ENCODE results near the gene RAB37. TPM values are rescaled to one million over a fixed set of nuclear protein-coding genes. Genes with fewer than 3 reads are reported as not detected.

Gene RAB37
- total RNA-seq, 1 donor: 0.09 TPM

DNA sequence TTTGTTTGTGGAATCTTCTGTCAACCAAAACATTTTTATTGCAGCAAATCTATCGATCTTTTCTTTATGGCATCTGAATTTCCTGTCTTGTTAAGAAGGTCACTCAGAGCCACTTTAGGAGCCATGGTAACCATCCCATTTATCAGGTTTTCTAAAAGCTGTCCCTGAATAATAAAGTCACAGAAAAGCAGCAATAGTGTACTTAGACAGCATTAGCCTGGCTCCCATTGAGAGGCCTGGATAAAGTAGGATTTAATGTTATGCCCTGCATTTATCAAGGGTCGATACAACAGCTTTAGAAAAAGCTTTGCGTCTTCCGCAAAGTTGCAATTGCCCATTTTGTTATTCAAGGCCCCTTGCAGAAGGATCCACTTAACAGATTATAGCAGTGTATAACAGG, 14.3 kb upstream of the RAB37 start:
- TF ChIP-seq, protein P1, sequence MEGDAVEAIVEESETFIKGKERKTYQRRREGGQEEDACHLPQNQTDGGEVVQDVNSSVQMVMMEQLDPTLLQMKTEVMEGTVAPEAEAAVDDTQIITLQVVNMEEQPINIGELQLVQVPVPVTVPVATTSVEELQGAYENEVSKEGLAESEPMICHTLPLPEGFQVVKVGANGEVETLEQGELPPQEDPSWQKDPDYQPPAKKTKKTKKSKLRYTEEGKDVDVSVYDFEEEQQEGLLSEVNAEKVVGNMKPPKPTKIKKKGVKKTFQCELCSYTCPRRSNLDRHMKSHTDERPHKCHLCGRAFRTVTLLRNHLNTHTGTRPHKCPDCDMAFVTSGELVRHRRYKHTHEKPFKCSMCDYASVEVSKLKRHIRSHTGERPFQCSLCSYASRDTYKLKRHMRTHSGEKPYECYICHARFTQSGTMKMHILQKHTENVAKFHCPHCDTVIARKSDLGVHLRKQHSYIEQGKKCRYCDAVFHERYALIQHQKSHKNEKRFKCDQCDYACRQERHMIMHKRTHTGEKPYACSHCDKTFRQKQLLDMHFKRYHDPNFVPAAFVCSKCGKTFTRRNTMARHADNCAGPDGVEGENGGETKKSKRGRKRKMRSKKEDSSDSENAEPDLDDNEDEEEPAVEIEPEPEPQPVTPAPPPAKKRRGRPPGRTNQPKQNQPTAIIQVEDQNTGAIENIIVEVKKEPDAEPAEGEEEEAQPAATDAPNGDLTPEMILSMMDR (IDR thresholded peaks at IDR 0.05; ENCODE audit: insufficient read depth, low read length): no peak
- DNase-seq (ENCODE audit: low read depth): no peak
- H3K4me3 ChIP-seq (ENCODE audit: low read depth, low read length): no peak overlapping the region

DNA sequence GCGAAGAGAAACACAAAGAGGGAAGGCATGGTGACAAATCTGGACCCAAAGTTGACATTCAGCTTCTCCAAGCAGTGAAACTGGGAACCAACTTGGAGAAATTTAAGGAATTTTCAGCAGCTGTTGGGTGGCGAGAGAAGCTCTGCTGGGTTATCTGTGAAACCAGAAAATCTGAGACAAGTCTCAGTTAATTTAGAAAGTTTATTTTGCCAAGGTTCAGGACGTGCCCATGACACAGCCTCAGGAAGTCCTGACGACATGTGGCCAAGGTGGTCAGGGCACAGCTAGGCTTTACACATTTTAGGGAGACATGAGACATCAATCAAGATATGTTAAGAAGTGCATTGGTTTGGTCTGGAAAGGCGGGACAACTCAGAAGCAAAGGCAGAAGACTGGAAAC, 13.2 kb upstream of the RAB37 start:
- TF ChIP-seq, protein P1 (IDR thresholded peaks at IDR 0.05; ENCODE audit: insufficient read depth, low read length): no peak
- H3K4me3 ChIP-seq (ENCODE audit: low read depth, low read length): no peak overlapping the region
- DNase-seq (ENCODE audit: low read depth): no peak

DNA sequence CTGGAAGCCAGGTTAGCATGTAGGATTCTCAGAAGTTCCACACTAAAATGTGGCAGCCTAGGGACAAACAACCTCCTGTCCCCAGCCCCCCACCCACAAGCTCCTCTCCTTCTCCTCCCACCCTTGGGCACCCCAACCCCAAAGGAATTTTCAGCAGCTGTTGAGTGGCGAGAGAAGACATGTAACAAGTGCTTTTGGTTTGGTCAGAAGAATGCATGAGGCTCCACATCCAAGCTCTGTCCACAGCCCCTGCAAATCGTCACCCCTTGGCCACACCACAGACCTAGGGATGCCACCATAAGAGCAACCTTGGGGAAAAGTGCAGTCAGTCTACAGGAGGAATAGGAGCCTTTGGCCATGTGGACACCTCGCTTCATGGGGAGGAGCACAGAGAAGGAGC, 11.9 kb upstream of the RAB37 start:
- H3K4me3 ChIP-seq (ENCODE audit: low read depth, low read length): no peak overlapping the region
- TF ChIP-seq, protein P1 (IDR thresholded peaks at IDR 0.05; ENCODE audit: insufficient read depth, low read length): no peak
- DNase-seq (ENCODE audit: low read depth): no peak

DNA sequence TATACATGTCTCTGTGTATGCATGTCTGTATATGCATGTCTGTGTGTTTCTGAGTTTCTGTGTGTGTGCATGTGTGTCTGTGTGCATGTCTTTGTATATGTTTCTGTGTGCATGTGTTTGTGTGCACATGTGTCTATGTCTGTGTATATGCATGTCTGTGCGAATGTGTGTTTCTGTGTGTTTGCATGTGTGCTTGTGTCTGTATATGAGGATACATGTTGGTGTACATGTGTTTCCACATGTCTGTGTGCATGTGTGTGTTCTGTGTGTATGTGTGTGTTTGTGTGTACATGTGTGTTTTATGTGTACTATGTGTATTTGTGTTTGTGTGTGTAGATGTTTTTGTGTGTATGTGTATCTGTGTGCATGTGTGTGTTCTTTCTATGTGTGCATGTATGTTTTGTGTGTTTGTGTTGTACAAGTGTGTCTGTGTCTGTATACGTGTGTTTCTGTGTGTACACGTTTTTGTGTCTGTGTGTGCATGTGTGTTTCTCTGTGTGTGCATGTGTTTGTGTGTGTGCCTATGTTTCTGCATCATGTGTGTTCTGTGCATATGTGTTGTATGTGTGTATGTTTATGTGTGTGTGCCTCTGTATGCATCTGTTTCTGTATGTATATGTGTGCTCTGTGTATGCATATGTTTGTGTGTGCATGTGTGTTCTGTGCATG, 8.9 kb upstream of the RAB37 start:
- TF ChIP-seq, protein P1 (IDR thresholded peaks at IDR 0.05; ENCODE audit: insufficient read depth, low read length): no peak
- no peak overlapping the region for H3K4me3 ChIP-seq (ENCODE audit: low read depth, low read length)
- DNase-seq (ENCODE audit: low read depth): no peak

DNA sequence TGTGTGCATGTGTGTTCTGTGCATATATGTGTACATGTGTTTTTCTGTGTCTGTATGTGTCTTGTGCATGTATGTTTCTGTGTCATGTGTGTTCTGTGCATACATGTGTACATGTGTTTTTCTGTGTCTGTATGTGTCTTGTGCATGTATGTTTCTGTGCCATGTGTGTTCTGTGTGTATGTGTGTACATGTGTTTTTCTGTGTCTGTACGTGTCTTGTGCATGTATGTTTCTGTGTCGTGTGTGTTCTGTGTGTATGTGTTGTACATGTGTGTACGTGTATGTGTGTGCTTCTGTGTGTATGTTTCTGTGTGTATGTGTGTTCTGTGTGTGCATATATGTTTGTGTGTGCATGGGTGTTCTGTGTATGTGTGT, 8.4 kb upstream of the RAB37 start:
- no peak overlapping the region for H3K4me3 ChIP-seq (ENCODE audit: low read depth, low read length)
- DNase-seq (ENCODE audit: low read depth): no peak
- TF ChIP-seq, protein P1 (IDR thresholded peaks at IDR 0.05; ENCODE audit: insufficient read depth, low read length): no peak

DNA sequence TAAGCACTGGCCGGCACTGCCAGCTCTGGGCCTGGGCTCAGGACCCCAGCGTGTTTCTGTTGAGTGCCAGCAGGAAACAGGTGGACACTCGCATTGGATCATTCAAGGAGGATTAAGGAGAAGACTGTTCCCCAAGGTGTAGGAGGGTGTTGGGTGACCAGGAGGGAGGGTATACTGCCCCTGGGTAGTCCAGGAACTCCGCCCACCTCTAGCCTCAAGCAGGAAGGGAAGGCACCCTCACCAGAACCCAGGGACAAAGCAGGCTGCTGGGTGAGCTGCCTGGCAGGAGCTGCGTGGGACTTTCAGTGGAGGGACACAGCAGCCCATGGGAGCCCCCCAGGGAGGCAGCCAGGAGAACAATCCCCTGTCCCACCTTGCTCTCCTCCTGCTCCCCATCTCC, 7.7 kb upstream of the RAB37 start:
- TF ChIP-seq, protein P1 (IDR thresholded peaks at IDR 0.05; ENCODE audit: insufficient read depth, low read length): no peak
- no peak overlapping the region for H3K4me3 ChIP-seq (ENCODE audit: low read depth, low read length)
- DNase-seq (ENCODE audit: low read depth): no peak

DNA sequence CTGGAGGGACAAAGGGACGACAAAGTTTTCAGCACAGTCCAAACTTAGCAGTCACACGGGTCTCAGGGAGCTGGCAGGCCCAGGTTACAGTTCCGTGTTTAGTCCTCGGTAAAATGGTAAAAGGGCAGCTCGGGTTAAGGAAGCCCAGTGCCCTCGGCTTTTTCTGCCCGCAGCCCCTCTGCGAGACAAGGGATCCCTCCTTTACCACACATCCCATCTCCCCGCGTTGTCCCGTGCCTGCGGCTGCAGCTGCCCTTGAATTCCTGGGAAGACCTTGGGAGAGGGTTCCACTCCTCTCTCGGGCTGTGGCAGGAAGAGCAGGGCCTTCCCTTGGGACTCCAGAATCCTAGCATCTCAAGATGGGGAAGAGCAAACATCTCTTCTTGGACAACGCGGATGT, 7.2 kb upstream of the RAB37 start:
- TF ChIP-seq, protein P1 (IDR thresholded peaks at IDR 0.05; ENCODE audit: insufficient read depth, low read length): no peak
- no peak overlapping the region for H3K4me3 ChIP-seq (ENCODE audit: low read depth, low read length)
- DNase-seq (ENCODE audit: low read depth): no peak
